Natural killer cell (primary cell): ENCODE measurements around the gene PDE11A. TPM values are rescaled to one million over a fixed set of nuclear protein-coding genes. Genes with fewer than 3 reads are reported as not detected.

Experiments
- ATAC-seq, 3 donors: fragments of 150-1000 bp in 2 of 3; fragments of 200-7000 bp in 1 of 3; cut with Tn5 transposase; 1 replicate in 1 of 3; 2 replicates in 2 of 3; pipeline ENCODE4 v1.10.0; 2021; ENCODE audit warnings: mild to moderate bottlenecking in 2 of 3, moderate library complexity in 2 of 3
- DNase-seq, 2 donors: peaks; one replicate each; pipeline versions ENCODE4 v3.0.0 to v3.0.0-alpha.2; 2013 to 2021; ENCODE audit warnings: mixed read lengths in 1 of 2
- H3K27ac ChIP-seq: one replicate; pipeline ENCODE4 v1.5.1; 2013; ENCODE audit warnings: mild to moderate bottlenecking, low read length
- H3K27me3 ChIP-seq: one replicate; pipeline ENCODE4 v1.6.1; 2013; ENCODE audit warnings: low read length; ENCODE audit not compliant: control insufficient read depth, insufficient read depth
- H3K36me3 ChIP-seq: one replicate; pipeline ENCODE4 v1.6.1; 2013; ENCODE audit warnings: low read length; ENCODE audit not compliant: control insufficient read depth, insufficient read depth
- H3K4me1 ChIP-seq: one replicate; pipeline ENCODE4 v1.6.1; 2013; ENCODE audit warnings: low read length; ENCODE audit not compliant: control insufficient read depth, insufficient read depth
- H3K4me3 ChIP-seq: one replicate; pipeline ENCODE4 v1.5.1; 2013; ENCODE audit warnings: low read length
- H3K9me3 ChIP-seq: one replicate; pipeline ENCODE4 v1.6.1; 2013; ENCODE audit warnings: low read length; ENCODE audit not compliant: control insufficient read depth, insufficient read depth
- H3K27ac Mint-ChIP-seq, 2 donors: one replicate each; pipeline ENCODE4 v1.8.0; 2022; ENCODE audit warnings: mild to moderate bottlenecking in 2 of 2, mixed read lengths in 2 of 2, moderate library complexity in 1 of 2
- H3K27me3 Mint-ChIP-seq, 2 donors: one replicate each; pipeline ENCODE4 v1.8.0; 2022; ENCODE audit warnings: low read depth in 2 of 2, mixed read lengths in 2 of 2
- H3K36me3 Mint-ChIP-seq: one replicate; pipeline ENCODE4 v1.8.0; 2022; ENCODE audit warnings: mixed read lengths
- H3K4me1 Mint-ChIP-seq, 2 donors: one replicate each; pipeline ENCODE4 v1.8.0; 2022; ENCODE audit warnings: mixed read lengths in 2 of 2
- H3K4me3 Mint-ChIP-seq: one replicate; pipeline ENCODE4 v1.8.0; 2022; ENCODE audit warnings: mild to moderate bottlenecking, moderate library complexity, mixed read lengths
- H3K9me3 Mint-ChIP-seq, 2 donors: one replicate each; pipeline ENCODE4 v1.8.0; 2022; ENCODE audit warnings: mixed read lengths in 2 of 2
- WGBS: methylation state at CpG from one replicate; pipeline ENCODE4 v1.1.7; 2013; ENCODE audit warnings: missing lambda C conversion rate; ENCODE audit not compliant: insufficient coverage; 5-methylcytosine and 5-hydroxymethylcytosine counted together
- intact Hi-C: fragments of 100-400 bp; cut with micrococcal nuclease; formaldehyde crosslinking; loops from one replicate; pipeline ENCODE4 v1.14.2; 2022
- total RNA-seq, 4 donors: library from RNA; stranded (reverse); fragments of 120-200 nt in 1 of 4; gene quantifications; one replicate each; pipeline versions ENCODE4 v1.2.3 to v1.2.4, GENCODE V29; 2013 to 2022
- TF ChIP-seq, protein P1 (sequence below): fragments of 200-600 bp; IDR thresholded peaks from one replicate; pipeline ENCODE4 v1.8.0; 2022; ENCODE audit warnings: antibody characterized with exemption

Gene PDE11A
- total RNA-seq, 3 donors from 2014 or later (not counting 1 experiment from before 2014, with no cell fraction given): not detected

DNA sequence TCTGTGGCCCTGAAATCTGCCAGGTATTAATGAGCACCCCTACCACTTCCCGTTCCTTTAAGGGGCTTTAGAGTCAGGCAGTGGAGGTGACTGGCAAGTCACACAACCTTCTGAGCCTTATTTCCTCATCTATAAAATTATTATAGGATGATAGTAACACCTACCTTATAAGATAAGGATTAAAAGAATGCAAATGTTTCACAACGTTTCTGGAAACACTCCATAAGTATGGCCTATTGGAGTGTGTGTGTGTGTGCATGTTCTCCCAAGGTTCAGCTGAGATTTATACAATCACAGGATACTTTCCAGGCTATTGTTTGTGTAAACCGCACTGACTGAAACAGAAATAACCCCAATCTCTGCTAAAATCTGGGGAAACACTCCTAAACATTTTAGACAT is 176.0 kb downstream of the PDE11A start:
- Mint-ChIP-seq H3K9me3 (no peaks in the 10 kb centered on the region), H3K36me3 (no peaks in the 10 kb centered on the region), H3K27ac (no peak overlapping the region), H3K4me1 (no peaks in the 10 kb centered on the region), H3K27me3 (peaks cover 0 to 7% of the 10 kb centered on the region in 2 donors), H3K4me3 (no peak overlapping the region)
- TF ChIP-seq, protein P1, sequence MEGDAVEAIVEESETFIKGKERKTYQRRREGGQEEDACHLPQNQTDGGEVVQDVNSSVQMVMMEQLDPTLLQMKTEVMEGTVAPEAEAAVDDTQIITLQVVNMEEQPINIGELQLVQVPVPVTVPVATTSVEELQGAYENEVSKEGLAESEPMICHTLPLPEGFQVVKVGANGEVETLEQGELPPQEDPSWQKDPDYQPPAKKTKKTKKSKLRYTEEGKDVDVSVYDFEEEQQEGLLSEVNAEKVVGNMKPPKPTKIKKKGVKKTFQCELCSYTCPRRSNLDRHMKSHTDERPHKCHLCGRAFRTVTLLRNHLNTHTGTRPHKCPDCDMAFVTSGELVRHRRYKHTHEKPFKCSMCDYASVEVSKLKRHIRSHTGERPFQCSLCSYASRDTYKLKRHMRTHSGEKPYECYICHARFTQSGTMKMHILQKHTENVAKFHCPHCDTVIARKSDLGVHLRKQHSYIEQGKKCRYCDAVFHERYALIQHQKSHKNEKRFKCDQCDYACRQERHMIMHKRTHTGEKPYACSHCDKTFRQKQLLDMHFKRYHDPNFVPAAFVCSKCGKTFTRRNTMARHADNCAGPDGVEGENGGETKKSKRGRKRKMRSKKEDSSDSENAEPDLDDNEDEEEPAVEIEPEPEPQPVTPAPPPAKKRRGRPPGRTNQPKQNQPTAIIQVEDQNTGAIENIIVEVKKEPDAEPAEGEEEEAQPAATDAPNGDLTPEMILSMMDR: no peak
- no peaks in the 10 kb centered on the region for H3K9me3 ChIP-seq
- H3K36me3 ChIP-seq: no peaks in the 10 kb centered on the region
- intact Hi-C loops: no loop called here
- no peak for DNase-seq
- H3K4me3 ChIP-seq: no peak overlapping the region
- no peak overlapping the region for H3K27ac ChIP-seq
- ATAC-seq: no peak
- 80% methylated on average over 1 of the region's 3 CpGs for WGBS
- no peaks in the 10 kb centered on the region for H3K27me3 ChIP-seq
- no peaks in the 10 kb centered on the region for H3K4me1 ChIP-seq

DNA sequence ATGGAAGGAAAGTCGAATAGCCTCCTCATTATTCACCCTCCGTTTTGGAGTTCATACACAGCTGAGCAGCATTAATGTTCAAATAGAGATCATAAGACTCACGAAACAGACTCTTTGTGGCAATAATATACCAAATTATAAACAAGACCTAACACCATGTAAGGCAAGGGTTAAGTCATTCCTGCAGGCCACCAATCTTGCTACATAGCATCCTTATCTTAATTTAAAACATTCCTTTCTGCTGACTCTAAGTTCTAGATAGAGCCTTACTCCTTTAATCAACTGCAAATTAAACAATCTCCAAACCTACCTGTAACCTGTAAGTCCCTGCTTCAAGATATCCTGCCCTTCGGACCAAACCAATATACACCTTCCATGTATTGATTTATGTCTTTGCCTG is 178.0 kb downstream of the PDE11A start:
- Histone ChIP-seq H3K36me3 (no peaks in the 10 kb centered on the region), H3K4me3 (no peak overlapping the region), H3K4me1 (no peaks in the 10 kb centered on the region), H3K27ac (no peak overlapping the region), H3K27me3 (no peaks in the 10 kb centered on the region), H3K9me3 (no peaks in the 10 kb centered on the region)
- Mint-ChIP-seq H3K27ac (no peak overlapping the region), H3K4me1 (no peaks in the 10 kb centered on the region), H3K9me3 (no peaks in the 10 kb centered on the region), H3K27me3 (peaks cover 0 to 7% of the 10 kb centered on the region in 2 donors), H3K4me3 (no peak overlapping the region), H3K36me3 (no peaks in the 10 kb centered on the region)
- intact Hi-C loops: no loop called here
- no peak for DNase-seq
- no peak for ATAC-seq
- TF ChIP-seq, protein P1: no peak
- 78% methylated on average over 4 of the region's 4 CpGs for WGBS

- H3K4me3 Mint-ChIP-seq: no peak overlapping the region
- Histone ChIP-seq H3K9me3 (no peaks in the 10 kb centered on the region), H3K27ac (no peak overlapping the region), H3K27me3 (no peaks in the 10 kb centered on the region), H3K4me1 (no peaks in the 10 kb centered on the region), H3K36me3 (no peaks in the 10 kb centered on the region), H3K4me3 (no peak overlapping the region)
- H3K36me3 Mint-ChIP-seq: no peaks in the 10 kb centered on the region
- intact Hi-C loops: no loop called here
- H3K27me3 Mint-ChIP-seq: peaks cover 0 to 7% of the 10 kb centered on the region in 2 donors
- DNase-seq (no peak), ATAC-seq (no peak)
- no peaks in the 10 kb centered on the region for H3K4me1 Mint-ChIP-seq
- no peak overlapping the region for H3K27ac Mint-ChIP-seq
- TF ChIP-seq, protein P1: no peak
- H3K9me3 Mint-ChIP-seq: no peaks in the 10 kb centered on the region
These were observed 178.7 kb downstream of the PDE11A start for GRCh38 chr2:177893880-177894279.

DNA sequence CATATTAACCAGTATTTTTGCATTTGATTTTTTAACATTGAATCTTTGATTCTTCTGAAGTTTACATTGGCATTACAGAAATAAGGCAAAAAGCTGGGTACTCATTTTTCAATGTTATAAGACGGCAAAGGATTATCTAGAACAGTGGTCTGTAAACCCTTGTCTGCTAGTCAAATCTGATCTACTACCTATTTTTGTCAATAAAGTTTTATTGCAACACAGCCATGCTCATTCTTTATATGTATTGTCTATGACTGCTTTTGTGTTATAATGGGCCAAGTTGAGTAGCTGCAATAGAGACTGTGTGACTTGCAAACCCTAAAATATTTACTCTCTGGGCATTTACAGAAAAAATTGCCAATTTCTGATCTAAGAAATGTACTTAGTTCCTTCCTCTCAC is 181.0 kb downstream of the PDE11A start:
- Mint-ChIP-seq H3K4me3 (no peak overlapping the region), H3K27ac (no peak overlapping the region), H3K9me3 (no peaks in the 10 kb centered on the region), H3K36me3 (no peaks in the 10 kb centered on the region), H3K4me1 (no peaks in the 10 kb centered on the region), H3K27me3 (peaks cover 0 to 7% of the 10 kb centered on the region in 2 donors)
- H3K27me3 ChIP-seq: no peaks in the 10 kb centered on the region
- TF ChIP-seq, protein P1: no peak
- no peaks in the 10 kb centered on the region for H3K4me1 ChIP-seq
- H3K4me3 ChIP-seq: no peak overlapping the region
- H3K9me3 ChIP-seq: no peaks in the 10 kb centered on the region
- H3K36me3 ChIP-seq: no peaks in the 10 kb centered on the region
- intact Hi-C loops: no loop called here
- no peak overlapping the region for H3K27ac ChIP-seq
- no CpG with 5 or more reads among the region's 1 CpG for WGBS
- no peak for ATAC-seq
- DNase-seq: no peak
